ENCODE measurements around the gene COL4A2. TPM values are rescaled to one million over a fixed set of nuclear protein-coding genes. Genes with fewer than 3 reads are reported as not detected.

The COL4A2 gene
- total RNA-seq, 1 donor from 2014 or later, result 1,414 TPM

DNA sequence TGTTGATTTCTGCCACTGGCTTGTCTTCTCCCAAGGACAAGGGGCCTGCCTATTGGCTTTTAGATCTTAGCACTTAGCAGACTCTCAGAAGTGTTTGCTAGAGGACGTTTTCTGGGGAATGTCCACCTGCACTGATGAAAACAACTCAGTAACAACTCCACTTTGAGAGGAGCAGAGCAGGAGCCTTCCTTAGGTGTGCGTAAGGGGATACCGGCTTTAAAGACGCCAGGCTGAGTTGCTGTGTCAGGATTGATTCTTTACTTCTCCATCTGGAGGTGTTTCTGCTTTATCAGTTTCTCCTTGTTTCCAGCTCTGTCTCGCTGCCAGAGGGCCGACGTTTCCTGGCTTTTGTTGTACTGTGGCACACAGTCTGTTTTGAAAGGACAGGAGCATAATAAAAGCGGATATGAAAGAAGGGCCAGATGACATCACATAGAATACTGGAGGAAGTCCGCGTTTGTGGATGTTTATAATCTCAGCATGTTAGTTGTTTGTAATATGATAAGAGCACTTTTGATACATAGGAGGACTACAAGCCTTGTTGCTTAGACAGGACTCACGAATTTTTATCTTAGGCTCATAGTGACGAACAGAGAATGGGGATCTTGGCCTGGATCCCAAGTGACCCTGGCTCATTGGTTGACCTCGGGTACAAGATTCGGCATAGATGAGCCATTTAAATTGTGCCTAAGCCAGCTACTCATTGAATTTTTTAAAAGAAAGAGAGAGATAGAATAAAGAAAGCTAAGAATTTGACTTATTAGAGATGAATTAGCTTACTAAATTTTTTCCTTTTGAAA lies 34.6 kb downstream of the COL4A2 start:
- H3K4me1 ChIP-seq (ENCODE audit: insufficient read depth, low read length), result peaks cover 91% of the 10 kb centered on the region
- H3K9ac ChIP-seq (ENCODE audit: low read length), result peak overlapping the region; percentile 89
- TF ChIP-seq, protein P1, sequence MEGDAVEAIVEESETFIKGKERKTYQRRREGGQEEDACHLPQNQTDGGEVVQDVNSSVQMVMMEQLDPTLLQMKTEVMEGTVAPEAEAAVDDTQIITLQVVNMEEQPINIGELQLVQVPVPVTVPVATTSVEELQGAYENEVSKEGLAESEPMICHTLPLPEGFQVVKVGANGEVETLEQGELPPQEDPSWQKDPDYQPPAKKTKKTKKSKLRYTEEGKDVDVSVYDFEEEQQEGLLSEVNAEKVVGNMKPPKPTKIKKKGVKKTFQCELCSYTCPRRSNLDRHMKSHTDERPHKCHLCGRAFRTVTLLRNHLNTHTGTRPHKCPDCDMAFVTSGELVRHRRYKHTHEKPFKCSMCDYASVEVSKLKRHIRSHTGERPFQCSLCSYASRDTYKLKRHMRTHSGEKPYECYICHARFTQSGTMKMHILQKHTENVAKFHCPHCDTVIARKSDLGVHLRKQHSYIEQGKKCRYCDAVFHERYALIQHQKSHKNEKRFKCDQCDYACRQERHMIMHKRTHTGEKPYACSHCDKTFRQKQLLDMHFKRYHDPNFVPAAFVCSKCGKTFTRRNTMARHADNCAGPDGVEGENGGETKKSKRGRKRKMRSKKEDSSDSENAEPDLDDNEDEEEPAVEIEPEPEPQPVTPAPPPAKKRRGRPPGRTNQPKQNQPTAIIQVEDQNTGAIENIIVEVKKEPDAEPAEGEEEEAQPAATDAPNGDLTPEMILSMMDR (IDR thresholded peaks at IDR 0.05; ENCODE audit: insufficient read depth, low read depth, low read length), result no peak
- no peak for TF ChIP-seq EZH2 (IDR thresholded peaks at IDR 0.05; ENCODE audit: insufficient read depth, low read length)
- Mint-ChIP-seq H3K4me3 (ENCODE audit: unreplicated experiment) (no peak overlapping the region), H3K27me3 (ENCODE audit: low read depth, unreplicated experiment) (no peaks in the 10 kb centered on the region), H3K27ac (ENCODE audit: unreplicated experiment) (peak overlapping the region; percentile 99), H3K36me3 (ENCODE audit: low read depth, unreplicated experiment) (peaks cover 18% of the 10 kb centered on the region), H3K4me1 (ENCODE audit: low read depth, unreplicated experiment) (peaks cover 85% of the 10 kb centered on the region), H3K9me3 (ENCODE audit: unreplicated experiment) (peaks cover 3% of the 10 kb centered on the region)
- FAIRE-seq (peak; percentile 78), DNase-seq (ENCODE audit: low read depth) (peak; percentile 60)
- no peak overlapping the region for H2AFZ ChIP-seq (ENCODE audit: low read depth, low read length)
- H4K20me1 ChIP-seq (ENCODE audit: insufficient read depth, low read length), result no peaks in the 10 kb centered on the region
- H3K4me3 ChIP-seq (ENCODE audit: insufficient read depth, low read depth, low read length), result peak overlapping the region; percentile 24
- peak overlapping the region; percentile 99 for H3K27ac ChIP-seq (ENCODE audit: low read depth, low read length)
- H3K4me2 ChIP-seq (ENCODE audit: low read length), result peak overlapping the region; percentile 66
- peaks cover 82% of the 10 kb centered on the region for H3K79me2 ChIP-seq (ENCODE audit: insufficient read depth, low read length)
- H3K9me3 ChIP-seq (ENCODE audit: insufficient read depth, low read depth, low read length), result no peaks in the 10 kb centered on the region
- no peaks in the 10 kb centered on the region for H3K27me3 ChIP-seq (ENCODE audit: insufficient read depth, low read length)
- H3K36me3 ChIP-seq (ENCODE audit: insufficient read depth, low read length), result peaks cover 7% of the 10 kb centered on the region

DNA sequence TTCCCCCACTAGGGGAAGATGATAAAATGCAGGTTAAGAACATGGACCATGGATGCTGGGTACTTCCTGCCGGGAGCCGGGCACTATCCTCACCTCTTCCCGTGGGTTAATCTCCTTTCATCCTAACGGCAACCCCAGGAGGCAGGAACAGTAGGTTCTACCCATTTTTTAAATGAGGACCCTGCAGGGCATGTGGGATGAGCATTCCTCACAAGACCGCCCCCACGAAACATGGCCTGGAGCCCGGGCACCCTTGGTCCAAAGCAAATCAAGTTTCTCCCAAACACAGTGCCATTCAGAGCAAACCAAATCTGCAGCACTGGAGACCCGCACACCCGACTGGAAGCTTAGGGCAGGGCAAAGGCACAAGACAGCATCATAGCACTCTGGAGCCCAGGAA lies 35.4 kb downstream of the COL4A2 start:
- no peak for FAIRE-seq

DNA sequence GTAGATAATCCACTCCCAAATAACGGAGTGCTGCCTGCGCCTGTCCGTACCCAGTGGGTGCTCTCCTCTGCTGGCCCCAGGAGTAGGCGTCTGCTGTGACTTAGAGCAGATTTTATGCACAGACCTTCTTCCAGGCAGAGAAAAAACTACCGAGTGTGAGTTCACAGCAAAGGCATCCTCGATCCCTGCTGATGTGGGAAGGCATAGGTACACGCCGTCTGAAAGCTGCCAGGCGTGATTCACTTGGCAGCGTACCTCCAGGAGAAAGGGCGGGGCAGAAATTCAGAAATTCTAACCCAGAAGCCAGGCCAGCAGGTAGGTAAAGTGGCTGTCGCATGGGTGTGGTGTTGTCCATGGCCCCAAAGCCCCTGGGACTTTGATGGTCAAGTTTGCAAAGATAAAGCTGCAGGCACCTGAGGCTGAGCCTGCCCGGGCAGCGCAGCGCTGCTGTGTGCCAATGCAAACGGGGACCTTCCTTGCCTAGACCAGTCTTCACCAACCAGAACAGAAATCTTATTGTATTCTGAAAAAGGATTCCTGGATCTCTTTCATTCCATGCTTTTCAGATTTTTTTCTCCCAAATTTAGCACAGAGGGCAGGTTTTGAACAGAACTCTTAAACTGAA lies 36.3 kb downstream of the COL4A2 start:
- Mint-ChIP-seq H3K4me1 (ENCODE audit: low read depth, unreplicated experiment) (peaks cover 88% of the 10 kb centered on the region), H3K9me3 (ENCODE audit: unreplicated experiment) (peaks cover 6% of the 10 kb centered on the region), H3K27ac (ENCODE audit: unreplicated experiment) (peak overlapping the region; percentile 59), H3K36me3 (ENCODE audit: low read depth, unreplicated experiment) (peaks cover 26% of the 10 kb centered on the region), H3K4me3 (ENCODE audit: unreplicated experiment) (peak overlapping the region; percentile 47), H3K27me3 (ENCODE audit: low read depth, unreplicated experiment) (no peaks in the 10 kb centered on the region)
- DNase-seq (ENCODE audit: low read depth) (peak; percentile 80), FAIRE-seq (no peak)
- Histone ChIP-seq H3K4me2 (ENCODE audit: low read length) (peak overlapping the region; percentile 30), H3K36me3 (ENCODE audit: insufficient read depth, low read length) (peaks cover 7% of the 10 kb centered on the region), H3K4me3 (ENCODE audit: insufficient read depth, low read depth, low read length) (no peak overlapping the region), H3K9ac (ENCODE audit: low read length) (peak overlapping the region; percentile 89), H4K20me1 (ENCODE audit: insufficient read depth, low read length) (no peaks in the 10 kb centered on the region), H3K4me1 (ENCODE audit: insufficient read depth, low read length) (peaks cover 91% of the 10 kb centered on the region), H3K9me3 (ENCODE audit: insufficient read depth, low read depth, low read length) (no peaks in the 10 kb centered on the region), H3K79me2 (ENCODE audit: insufficient read depth, low read length) (peaks cover 80% of the 10 kb centered on the region), H2AFZ (ENCODE audit: low read depth, low read length) (no peak overlapping the region), H3K27ac (ENCODE audit: low read depth, low read length) (peak overlapping the region; percentile 99), H3K27me3 (ENCODE audit: insufficient read depth, low read length) (no peaks in the 10 kb centered on the region)
- no peak for TF ChIP-seq EZH2 (IDR thresholded peaks at IDR 0.05; ENCODE audit: insufficient read depth, low read length)
- TF ChIP-seq, protein P1 (IDR thresholded peaks at IDR 0.05; ENCODE audit: insufficient read depth, low read depth, low read length), result no peak

More for the DNA sequence above, 35.4 kb downstream of the COL4A2 start:
- no peaks in the 10 kb centered on the region for H3K27me3 ChIP-seq (ENCODE audit: insufficient read depth, low read length)
- peaks cover 85% of the 10 kb centered on the region for H3K4me1 Mint-ChIP-seq (ENCODE audit: low read depth, unreplicated experiment)
- DNase-seq (ENCODE audit: low read depth), result no peak
- H2AFZ ChIP-seq (ENCODE audit: low read depth, low read length), result no peak overlapping the region
- H3K79me2 ChIP-seq (ENCODE audit: insufficient read depth, low read length), result peaks cover 81% of the 10 kb centered on the region
- no peak overlapping the region for H3K4me3 ChIP-seq (ENCODE audit: insufficient read depth, low read depth, low read length)
- H3K4me3 Mint-ChIP-seq (ENCODE audit: unreplicated experiment), result no peak overlapping the region
- peaks cover 5% of the 10 kb centered on the region for H3K9me3 Mint-ChIP-seq (ENCODE audit: unreplicated experiment)
- H3K36me3 ChIP-seq (ENCODE audit: insufficient read depth, low read length), result peaks cover 7% of the 10 kb centered on the region
- peak overlapping the region; percentile 99 for H3K27ac ChIP-seq (ENCODE audit: low read depth, low read length)
- H3K9me3 ChIP-seq (ENCODE audit: insufficient read depth, low read depth, low read length), result no peaks in the 10 kb centered on the region
- H3K27me3 Mint-ChIP-seq (ENCODE audit: low read depth, unreplicated experiment), result no peaks in the 10 kb centered on the region
- peak overlapping the region; percentile 66 for H3K4me2 ChIP-seq (ENCODE audit: low read length)
- peak overlapping the region; percentile 89 for H3K9ac ChIP-seq (ENCODE audit: low read length)
- no peak for TF ChIP-seq EZH2 (IDR thresholded peaks at IDR 0.05; ENCODE audit: insufficient read depth, low read length)
- no peaks in the 10 kb centered on the region for H4K20me1 ChIP-seq (ENCODE audit: insufficient read depth, low read length)
- H3K36me3 Mint-ChIP-seq (ENCODE audit: low read depth, unreplicated experiment), result peaks cover 20% of the 10 kb centered on the region
- peaks cover 91% of the 10 kb centered on the region for H3K4me1 ChIP-seq (ENCODE audit: insufficient read depth, low read length)
- H3K27ac Mint-ChIP-seq (ENCODE audit: unreplicated experiment), result no peak overlapping the region

Measured in astrocyte (in vitro differentiated cells and primary cell).